Smooth muscle cell of trachea (primary cell): Measurements from ENCODE around the gene WDSUB1. TPM values are rescaled to one million over a fixed set of nuclear protein-coding genes. Genes with fewer than 3 reads are reported as not detected.

ENCODE experiments used
- total RNA-seq: library from RNA; depleted of rRNA; stranded (reverse); fragments of >200 nt; gene quantifications from 2 replicates; pipeline ENCODE4 v1.2.1, GENCODE V29; 2014

Gene WDSUB1
- total RNA-seq, result 10.3 and 11.2 TPM in 2 replicates

GRCh38 chr2:159285929-159286708 lies at the start of gene WDSUB1:
Gene WDSUB1 (minus strand): TSS chr2:159286703. CDS start chr2:159283069, 3,634 bp downstream.

